H1 (cell line): ENCODE measurements around the gene MAPT.

Source experiments
- EZH2 ChIP-seq: fragments of 200-600 bp; sonication (generic); IDR thresholded peaks from 2 replicates; pipeline ENCODE4 v1.7.1; 2012; ENCODE audit warnings: low read depth, mild to moderate bottlenecking, moderate library complexity, low read length, inconsistent platforms; ENCODE audit not compliant: severe bottlenecking
- POLR2A ChIP-seq, 2 experiments: IDR thresholded peaks; 1 replicate in 1 of 2; 2 replicates in 1 of 2; pipeline ENCODE4 v1.6.1; 2011; ENCODE audit warnings: low read depth in 2 of 2, low read length in 2 of 2, mild to moderate bottlenecking in 2 of 2; ENCODE audit errors: control extremely low read depth in 1 of 2
- POU5F1 ChIP-seq: IDR thresholded peaks from 2 replicates; pipeline ENCODE4 v1.6.1; 2011; ENCODE audit warnings: low read depth, mild to moderate bottlenecking, low read length, moderate library complexity
- SRF ChIP-seq: IDR thresholded peaks from 2 replicates; pipeline ENCODE4 v1.6.1; 2011; ENCODE audit warnings: mild to moderate bottlenecking, low read depth, low read length, moderate library complexity
- SUZ12 ChIP-seq: fragments of 200-600 bp; sonication (generic); IDR thresholded peaks from 2 replicates; pipeline ENCODE4 v1.6.1; 2012; ENCODE audit warnings: mild to moderate bottlenecking, inconsistent platforms, low read length, moderate library complexity, mixed read lengths
- TF ChIP-seq, protein P1 (sequence below), 3 experiments: IDR thresholded peaks; 1 replicate in 2 of 3; 2 replicates in 1 of 3; pipeline versions ENCODE4 v1.5.1 to v1.6.1; 2011; ENCODE audit warnings: low read length in 3 of 3, mild to moderate bottlenecking in 3 of 3, inconsistent platforms in 2 of 3, low read depth in 1 of 3, moderate library complexity in 1 of 3; ENCODE audit not compliant: insufficient read depth in 1 of 3; ENCODE audit errors: control extremely low read depth in 1 of 3
- TF ChIP-seq, protein P2 (sequence below): IDR thresholded peaks from 2 replicates; pipeline ENCODE4 v1.6.1; 2011; ENCODE audit warnings: low read length, improper control_type of control experiment

DNA sequence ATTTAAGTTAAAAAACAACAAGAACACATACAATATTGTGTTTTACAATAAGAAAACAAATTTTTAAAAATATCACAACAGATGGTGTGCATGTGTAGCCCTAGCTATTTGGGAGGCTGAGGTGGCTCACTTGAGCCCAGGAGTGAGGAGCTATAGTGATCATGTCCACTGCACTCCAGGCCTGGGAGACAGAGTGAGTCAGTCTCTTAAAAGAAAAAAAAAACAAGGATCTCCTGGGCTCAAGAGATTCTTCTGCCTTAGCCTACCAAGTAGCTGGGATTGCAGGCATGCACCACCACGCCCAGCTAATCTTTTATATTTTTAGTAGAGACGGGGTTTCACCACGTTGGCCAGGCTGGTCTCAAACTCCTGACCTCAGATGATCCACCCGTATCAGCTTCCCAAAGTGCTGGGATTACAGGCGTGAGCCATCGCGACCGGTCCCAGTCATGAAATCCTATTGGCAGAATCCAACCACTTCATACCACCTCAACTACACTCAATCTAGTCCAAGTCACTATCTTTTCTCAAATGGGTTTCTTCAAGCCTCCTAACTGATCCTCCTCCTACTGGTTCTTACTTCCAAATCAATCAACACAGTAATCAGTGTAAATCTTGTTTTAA lies 159.7 kb downstream of the MAPT start:
- no peak for TF ChIP-seq EZH2
- TF ChIP-seq POU5F1: no peak
- TF ChIP-seq, protein P1, sequence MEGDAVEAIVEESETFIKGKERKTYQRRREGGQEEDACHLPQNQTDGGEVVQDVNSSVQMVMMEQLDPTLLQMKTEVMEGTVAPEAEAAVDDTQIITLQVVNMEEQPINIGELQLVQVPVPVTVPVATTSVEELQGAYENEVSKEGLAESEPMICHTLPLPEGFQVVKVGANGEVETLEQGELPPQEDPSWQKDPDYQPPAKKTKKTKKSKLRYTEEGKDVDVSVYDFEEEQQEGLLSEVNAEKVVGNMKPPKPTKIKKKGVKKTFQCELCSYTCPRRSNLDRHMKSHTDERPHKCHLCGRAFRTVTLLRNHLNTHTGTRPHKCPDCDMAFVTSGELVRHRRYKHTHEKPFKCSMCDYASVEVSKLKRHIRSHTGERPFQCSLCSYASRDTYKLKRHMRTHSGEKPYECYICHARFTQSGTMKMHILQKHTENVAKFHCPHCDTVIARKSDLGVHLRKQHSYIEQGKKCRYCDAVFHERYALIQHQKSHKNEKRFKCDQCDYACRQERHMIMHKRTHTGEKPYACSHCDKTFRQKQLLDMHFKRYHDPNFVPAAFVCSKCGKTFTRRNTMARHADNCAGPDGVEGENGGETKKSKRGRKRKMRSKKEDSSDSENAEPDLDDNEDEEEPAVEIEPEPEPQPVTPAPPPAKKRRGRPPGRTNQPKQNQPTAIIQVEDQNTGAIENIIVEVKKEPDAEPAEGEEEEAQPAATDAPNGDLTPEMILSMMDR (IDR thresholded peaks at IDR 0.05; ENCODE audit: control extremely low read depth in 1 of 3, insufficient read depth in 1 of 3, low read depth in 1 of 3, low read length in 3 of 3): no peak
- TF ChIP-seq, protein P2, sequence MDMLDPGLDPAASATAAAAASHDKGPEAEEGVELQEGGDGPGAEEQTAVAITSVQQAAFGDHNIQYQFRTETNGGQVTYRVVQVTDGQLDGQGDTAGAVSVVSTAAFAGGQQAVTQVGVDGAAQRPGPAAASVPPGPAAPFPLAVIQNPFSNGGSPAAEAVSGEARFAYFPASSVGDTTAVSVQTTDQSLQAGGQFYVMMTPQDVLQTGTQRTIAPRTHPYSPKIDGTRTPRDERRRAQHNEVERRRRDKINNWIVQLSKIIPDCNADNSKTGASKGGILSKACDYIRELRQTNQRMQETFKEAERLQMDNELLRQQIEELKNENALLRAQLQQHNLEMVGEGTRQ: no peak
- no peak for TF ChIP-seq SRF
- no peak for TF ChIP-seq SUZ12
- no peak for TF ChIP-seq POLR2A (IDR thresholded peaks at IDR 0.05; ENCODE audit: control extremely low read depth in 1 of 2, low read depth in 2 of 2, low read length in 2 of 2)
